ENCODE data around the gene SLC25A44. TPM values are rescaled to one million over a fixed set of nuclear protein-coding genes. Genes with fewer than 3 reads are reported as not detected.

The SLC25A44 gene
- total RNA-seq, 2 donors from 2014 or later = 15.5 to 18.5 TPM

GRCh38 chr1:156232201-156232894 is 38.4 kb downstream of the SLC25A44 start:
- Histone ChIP-seq H3K4me1 (no peaks in the 10 kb centered on the region), H3K27ac (no peak overlapping the region), H3K36me3 (peaks cover 37% of the 10 kb centered on the region), H3K4me3 (no peak overlapping the region), H3K9me3 (no peaks in the 10 kb centered on the region), H3K27me3 (no peaks in the 10 kb centered on the region)
- DNase-seq (ENCODE audit: low spot score) = no peak
- no peak for TF ChIP-seq CTCF (IDR thresholded peaks at IDR 0.05)

GRCh38 chr1:156233426-156234127 is 39.7 kb downstream of the SLC25A44 start:
- no peak overlapping the region for H3K4me3 ChIP-seq
- no peaks in the 10 kb centered on the region for H3K27me3 ChIP-seq
- TF ChIP-seq CTCF (IDR thresholded peaks at IDR 0.05) = no peak
- H3K27ac ChIP-seq = no peak overlapping the region
- no peaks in the 10 kb centered on the region for H3K4me1 ChIP-seq
- H3K36me3 ChIP-seq = peaks cover 49% of the 10 kb centered on the region
- no peak for DNase-seq (ENCODE audit: low spot score)
- no peaks in the 10 kb centered on the region for H3K9me3 ChIP-seq

- Histone ChIP-seq H3K4me3 (no peak overlapping the region), H3K36me3 (peaks cover 58% of the 10 kb centered on the region)
- TF ChIP-seq CTCF (IDR thresholded peaks at IDR 0.05) = no peak
Measured at GRCh38 chr1:156236164-156236563, 42.3 kb downstream of the SLC25A44 start.

GRCh38 chr1:156238248-156238647 is 44.3 kb downstream of the SLC25A44 start:
- Histone ChIP-seq H3K9me3 (no peaks in the 10 kb centered on the region), H3K27me3 (no peaks in the 10 kb centered on the region), H3K27ac (no peak overlapping the region), H3K36me3 (peaks cover 58% of the 10 kb centered on the region), H3K4me1 (no peaks in the 10 kb centered on the region), H3K4me3 (no peak overlapping the region)
- DNase-seq (ENCODE audit: low spot score) = no peak
- TF ChIP-seq CTCF (IDR thresholded peaks at IDR 0.05) = no peak

More at GRCh38 chr1:156236164-156236563, 42.3 kb downstream of the SLC25A44 start:
- Histone ChIP-seq H3K4me1 (no peaks in the 10 kb centered on the region), H3K27me3 (no peaks in the 10 kb centered on the region), H3K9me3 (no peaks in the 10 kb centered on the region), H3K27ac (no peak overlapping the region)
- no peak for DNase-seq (ENCODE audit: low spot score)

- H3K27ac ChIP-seq = no peak overlapping the region
- H3K4me1 ChIP-seq = peaks cover 0 to 12% of the 10 kb centered on the region in 2 donors
- no peak overlapping the region for H3K4me3 ChIP-seq
- DNase-seq (ENCODE audit: low spot score) = no peak
- H3K9me3 ChIP-seq = no peaks in the 10 kb centered on the region
- TF ChIP-seq CTCF (IDR thresholded peaks at IDR 0.05) = no peak
- H3K27me3 ChIP-seq = no peaks in the 10 kb centered on the region
- peaks cover 35% of the 10 kb centered on the region for H3K36me3 ChIP-seq
Measured at GRCh38 chr1:156241311-156241811, 47.5 kb downstream of the SLC25A44 start.

All from right atrium auricular region (tissue), 2 donors.